ENCODE results near the gene PGBD1.

GRCh38 chr6:28312939-28313338, 31.6 kb downstream of the PGBD1 start:
- TF ChIP-seq CTCF (IDR thresholded peaks at IDR 0.05; ENCODE audit: low read depth, low read length) = no peak
- no peak for TF ChIP-seq EZH2phosphoT487 (IDR thresholded peaks at IDR 0.05; ENCODE audit: low read depth)
